ENCODE results near the gene GPR176.

The GPR176 gene

DNA sequence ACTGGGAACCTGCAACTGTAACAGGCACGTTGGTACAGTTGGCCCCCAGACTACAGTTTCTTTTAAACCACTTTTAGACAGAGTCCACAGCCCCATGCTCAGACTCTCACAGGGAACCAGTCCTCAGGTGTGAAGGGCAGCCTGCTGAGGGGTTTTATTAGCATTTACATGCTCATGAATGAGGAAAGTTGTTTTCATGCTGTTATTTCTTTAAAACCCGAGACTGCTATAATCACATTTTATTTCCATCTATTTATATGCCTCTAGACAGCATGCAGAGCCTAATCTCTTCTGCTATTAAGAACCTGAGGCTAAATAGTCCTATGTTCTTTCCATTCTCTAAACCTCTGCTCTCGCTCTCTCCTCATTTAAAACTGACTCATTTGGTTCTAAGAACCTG is 111.2 kb downstream of the GPR176 start:
- Histone ChIP-seq H3K4me3 (replicated peaks; ENCODE audit: low read depth, low read length) (no peak overlapping the region), H3K27me3 (replicated peaks; ENCODE audit: control insufficient read depth, insufficient read depth, low read length) (no peaks in the 10 kb centered on the region), H3K36me3 (ENCODE audit: control insufficient read depth, insufficient read depth, low read length) (no peaks in the 10 kb centered on the region)
- DNase-seq (ENCODE audit: extremely low read depth, insufficient read length) = no peak
- TF ChIP-seq CTCF (IDR thresholded peaks at IDR 0.05; ENCODE audit: insufficient read depth, low read length, poor library complexity, severe bottlenecking) = no peak

- Histone ChIP-seq H3K27me3 (replicated peaks; ENCODE audit: control insufficient read depth, insufficient read depth, low read length) (no peaks in the 10 kb centered on the region), H3K4me3 (replicated peaks; ENCODE audit: low read depth, low read length) (no peak overlapping the region), H3K36me3 (ENCODE audit: control insufficient read depth, insufficient read depth, low read length) (no peaks in the 10 kb centered on the region)
- TF ChIP-seq CTCF (IDR thresholded peaks at IDR 0.05; ENCODE audit: insufficient read depth, low read length, poor library complexity, severe bottlenecking) = no peak
- DNase-seq (ENCODE audit: extremely low read depth, insufficient read length) = no peak
These were observed 112.3 kb downstream of the GPR176 start for GRCh38 chr15:39807791-39808190.

GRCh38 chr15:39804026-39804425 is 116.0 kb downstream of the GPR176 start:
- H3K27me3 ChIP-seq (replicated peaks; ENCODE audit: control insufficient read depth, insufficient read depth, low read length) = no peaks in the 10 kb centered on the region
- DNase-seq (ENCODE audit: extremely low read depth, insufficient read length) = no peak
- TF ChIP-seq CTCF (IDR thresholded peaks at IDR 0.05; ENCODE audit: insufficient read depth, low read length, poor library complexity, severe bottlenecking) = no peak
- H3K36me3 ChIP-seq (ENCODE audit: control insufficient read depth, insufficient read depth, low read length) = no peaks in the 10 kb centered on the region
- H3K4me3 ChIP-seq (replicated peaks; ENCODE audit: low read depth, low read length) = no peak overlapping the region

DNA sequence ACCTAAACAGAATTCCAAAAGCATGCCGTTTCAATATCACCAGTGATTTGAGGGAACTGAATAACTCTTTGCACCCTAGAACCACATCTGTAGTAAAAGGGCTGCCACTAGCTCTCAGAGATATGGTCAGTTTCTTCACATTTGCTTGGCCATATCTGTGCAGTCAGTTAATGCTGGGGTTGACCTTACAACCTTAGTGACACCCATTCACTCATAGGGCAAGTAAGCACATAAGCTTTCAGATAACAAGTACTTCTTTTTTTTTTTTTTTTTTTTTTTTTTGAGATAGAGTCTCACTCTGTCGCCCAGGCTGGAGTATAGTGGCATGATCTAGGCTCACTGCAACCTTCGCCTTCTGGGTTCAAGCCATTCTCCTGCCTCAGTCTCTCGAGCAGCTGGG is 117.0 kb downstream of the GPR176 start:
- no peak for DNase-seq (ENCODE audit: extremely low read depth, insufficient read length)
- no peaks in the 10 kb centered on the region for H3K36me3 ChIP-seq (ENCODE audit: control insufficient read depth, insufficient read depth, low read length)
- no peaks in the 10 kb centered on the region for H3K27me3 ChIP-seq (replicated peaks; ENCODE audit: control insufficient read depth, insufficient read depth, low read length)
- no peak for TF ChIP-seq CTCF (IDR thresholded peaks at IDR 0.05; ENCODE audit: insufficient read depth, low read length, poor library complexity, severe bottlenecking)
- no peak overlapping the region for H3K4me3 ChIP-seq (replicated peaks; ENCODE audit: low read depth, low read length)

GRCh38 chr15:39801641-39802309 is 118.3 kb downstream of the GPR176 start:
- no peak for DNase-seq (ENCODE audit: extremely low read depth, insufficient read length)
- H3K4me3 ChIP-seq (replicated peaks; ENCODE audit: low read depth, low read length) = no peak overlapping the region
- H3K36me3 ChIP-seq (ENCODE audit: control insufficient read depth, insufficient read depth, low read length) = no peaks in the 10 kb centered on the region
- TF ChIP-seq CTCF (IDR thresholded peaks at IDR 0.05; ENCODE audit: insufficient read depth, low read length, poor library complexity, severe bottlenecking) = peak; percentile 66
- H3K27me3 ChIP-seq (replicated peaks; ENCODE audit: control insufficient read depth, insufficient read depth, low read length) = no peaks in the 10 kb centered on the region

DNA sequence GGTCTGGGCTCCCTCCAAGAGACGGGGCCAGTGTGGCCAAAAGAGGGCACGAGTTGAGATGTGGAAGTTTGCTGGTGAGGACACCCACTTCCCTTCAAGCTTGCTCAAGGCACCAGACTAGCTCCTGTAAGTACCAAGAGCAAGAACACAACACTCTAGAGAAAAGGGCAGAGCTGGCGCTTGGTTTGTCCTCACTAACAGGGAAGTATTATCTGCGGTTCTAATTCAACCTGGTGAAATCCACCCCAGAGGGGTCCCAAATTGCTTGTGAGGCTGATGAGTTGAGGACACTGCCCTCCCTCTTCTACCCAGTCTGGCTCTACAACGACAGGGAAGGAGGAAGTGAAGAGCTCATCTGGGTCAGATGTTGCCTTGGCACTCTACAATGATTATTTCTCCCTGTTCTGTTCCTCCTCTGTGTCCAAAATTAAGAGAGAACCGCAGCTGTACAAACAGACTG is 120.5 kb downstream of the GPR176 start:
- no peak overlapping the region for H3K4me3 ChIP-seq (replicated peaks; ENCODE audit: low read depth, low read length)
- H3K27me3 ChIP-seq (replicated peaks; ENCODE audit: control insufficient read depth, insufficient read depth, low read length) = no peaks in the 10 kb centered on the region
- TF ChIP-seq CTCF (IDR thresholded peaks at IDR 0.05; ENCODE audit: insufficient read depth, low read length, poor library complexity, severe bottlenecking) = no peak
- H3K36me3 ChIP-seq (ENCODE audit: control insufficient read depth, insufficient read depth, low read length) = no peaks in the 10 kb centered on the region
- DNase-seq (ENCODE audit: extremely low read depth, insufficient read length) = no peak

Measured in GM06990 (cell line).